IPS DF 4.7 (cell line): ENCODE results near the gene FTO.
"Not testable (repeated sequence)": the region's sequence is repeated elsewhere in the genome, so short reads cannot be mapped to it uniquely, and the experiment has no call there.

Experiments used
- DNase-seq: peaks from one replicate; pipeline ENCODE4 v3.0.0-alpha.2; 2013; ENCODE audit warnings: low spot score; ENCODE audit errors: extremely low read depth

The FTO gene

DNA sequence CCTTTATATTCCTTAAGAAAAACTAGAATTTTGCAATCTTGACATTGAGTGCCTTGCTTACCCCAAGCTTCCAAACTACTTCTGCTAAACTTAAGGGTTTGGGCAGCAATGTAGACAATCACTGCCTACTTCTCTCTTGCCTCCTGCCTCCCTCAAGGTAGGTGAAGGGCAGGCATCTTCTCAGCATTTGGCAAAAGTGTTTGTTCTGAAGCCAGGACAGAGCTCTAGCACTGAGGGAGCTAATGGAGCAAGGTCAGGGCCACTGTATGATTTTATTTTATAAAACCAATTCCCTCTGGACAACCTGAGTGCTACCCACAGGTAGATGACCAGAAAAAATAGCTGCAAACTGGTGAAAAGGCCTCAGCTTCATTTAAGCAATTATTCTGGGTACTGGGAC lies 470.8 kb downstream of the FTO start:
- DNase-seq, result no peak

DNA sequence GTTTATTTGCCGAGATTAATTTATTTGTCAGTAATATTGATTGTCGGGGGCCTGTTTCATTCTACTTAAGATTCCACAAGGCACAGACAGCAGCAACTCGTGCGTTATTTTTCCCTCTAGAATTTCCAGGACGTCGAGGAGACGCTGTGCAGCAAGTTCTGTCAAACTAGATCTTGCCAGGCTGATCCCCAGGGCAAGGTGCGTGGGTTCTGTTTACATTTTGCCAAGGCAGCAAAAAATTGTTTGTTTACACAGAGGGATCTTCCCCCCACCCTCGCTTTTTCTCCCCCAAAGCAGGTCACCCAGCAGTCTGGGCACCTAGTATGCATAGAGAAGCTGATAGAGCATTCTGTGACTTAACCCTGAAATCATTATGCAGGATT lies 471.2 kb downstream of the FTO start:
- DNase-seq, result no peak

DNA sequence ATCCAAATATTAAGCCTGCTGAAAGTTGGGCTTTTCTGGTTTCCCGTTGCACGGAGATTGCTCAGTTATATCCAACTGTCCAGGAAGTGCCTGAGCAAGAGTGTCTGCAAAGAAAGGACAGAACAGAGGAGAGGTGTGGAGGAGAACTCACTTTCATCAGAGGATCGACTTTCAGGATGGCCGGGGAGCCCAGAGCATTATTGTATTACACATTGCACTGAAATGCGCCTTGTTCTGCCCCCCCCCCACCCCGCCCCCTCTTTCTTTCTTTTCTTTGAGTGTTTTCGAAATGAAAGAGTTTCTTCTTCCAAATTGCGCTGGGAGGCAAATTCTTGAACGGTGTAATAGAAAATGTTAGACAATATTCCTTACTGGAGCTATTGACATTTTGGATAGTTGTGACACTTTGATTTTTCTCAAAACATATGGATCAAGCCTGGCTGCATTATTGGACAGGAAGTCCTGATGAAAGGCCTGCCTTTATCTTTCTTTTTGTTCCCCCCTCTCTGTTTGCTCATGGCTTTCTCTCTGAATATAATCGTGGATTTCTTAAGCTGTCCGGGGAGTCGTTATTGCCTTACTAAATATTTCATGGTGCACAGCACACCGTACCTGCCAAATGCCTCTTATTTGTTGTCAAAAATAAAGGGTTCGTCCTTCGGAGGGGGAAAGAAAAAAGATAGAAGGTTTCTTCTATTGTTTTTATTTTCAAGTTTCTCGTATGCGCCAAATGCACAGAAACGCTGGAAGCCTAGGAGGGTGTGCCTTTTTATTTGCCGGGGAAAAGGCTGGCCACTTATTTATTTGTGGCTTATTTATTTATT lies 471.8 kb downstream of the FTO start:
- DNase-seq, result no peak

DNA sequence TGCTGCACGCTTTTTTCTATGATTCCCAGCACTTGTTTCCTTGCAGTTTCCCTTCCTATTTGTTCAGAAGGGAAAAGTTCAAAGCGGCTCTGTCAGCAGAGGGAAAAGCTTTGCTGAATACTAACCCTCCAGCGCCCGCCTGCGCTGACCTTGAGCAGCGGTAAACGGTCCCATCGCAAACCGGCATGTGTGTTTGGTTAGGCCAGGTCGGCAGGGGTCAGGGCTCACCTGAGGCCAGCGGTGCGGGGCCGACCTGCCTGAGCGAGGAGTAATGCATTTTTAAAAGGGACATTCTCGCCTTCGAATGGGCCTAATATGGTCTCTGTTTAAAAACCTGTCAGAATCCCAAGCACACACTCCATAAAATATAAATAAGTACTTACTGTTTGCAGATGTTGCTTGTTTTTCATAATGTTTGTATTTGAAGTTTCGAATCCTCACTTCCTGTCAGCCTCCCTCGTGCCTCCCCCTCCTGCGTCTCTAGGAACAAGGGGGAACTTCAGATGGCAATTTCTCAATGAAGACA lies 472.5 kb downstream of the FTO start:
- DNase-seq, result no peak

DNA sequence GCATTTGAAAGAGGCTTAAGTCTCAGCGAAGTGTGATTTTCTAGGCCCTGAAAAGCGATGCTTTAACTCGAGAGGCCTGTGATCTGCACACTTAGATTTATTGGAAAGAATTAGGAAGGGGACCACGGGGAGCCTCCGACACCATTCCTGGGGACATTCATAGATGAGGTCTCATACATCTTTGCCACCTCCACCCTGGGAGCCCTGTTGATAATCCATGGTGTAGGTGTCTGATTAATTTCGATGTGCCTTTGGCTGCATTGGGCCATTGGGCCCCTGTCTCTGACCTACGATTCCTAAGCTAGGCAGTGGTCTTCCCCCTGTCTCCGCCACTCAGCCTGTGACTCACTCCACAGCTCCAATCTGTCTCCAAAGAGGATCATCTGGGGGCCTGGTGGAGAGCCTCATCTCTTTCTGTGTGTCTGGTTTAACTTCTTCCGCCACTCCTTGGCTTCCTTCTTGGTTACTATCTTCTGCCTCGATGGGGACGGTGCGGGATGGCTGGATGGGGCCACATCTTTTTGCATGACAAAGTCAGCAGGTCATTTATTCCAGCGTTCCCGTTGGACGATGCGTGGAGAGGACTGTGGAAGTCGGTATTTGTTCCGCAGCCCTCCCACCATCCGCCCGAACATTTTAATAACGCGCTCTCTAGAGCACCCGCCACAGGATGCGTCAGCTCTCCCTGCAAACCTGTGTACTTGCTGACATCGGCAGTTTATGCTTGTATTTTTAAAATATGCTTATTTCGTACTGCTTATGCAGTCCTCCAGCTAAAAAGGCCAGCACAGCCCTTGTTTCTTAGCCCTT lies 473.3 kb downstream of the FTO start:
- no peak for DNase-seq

DNA sequence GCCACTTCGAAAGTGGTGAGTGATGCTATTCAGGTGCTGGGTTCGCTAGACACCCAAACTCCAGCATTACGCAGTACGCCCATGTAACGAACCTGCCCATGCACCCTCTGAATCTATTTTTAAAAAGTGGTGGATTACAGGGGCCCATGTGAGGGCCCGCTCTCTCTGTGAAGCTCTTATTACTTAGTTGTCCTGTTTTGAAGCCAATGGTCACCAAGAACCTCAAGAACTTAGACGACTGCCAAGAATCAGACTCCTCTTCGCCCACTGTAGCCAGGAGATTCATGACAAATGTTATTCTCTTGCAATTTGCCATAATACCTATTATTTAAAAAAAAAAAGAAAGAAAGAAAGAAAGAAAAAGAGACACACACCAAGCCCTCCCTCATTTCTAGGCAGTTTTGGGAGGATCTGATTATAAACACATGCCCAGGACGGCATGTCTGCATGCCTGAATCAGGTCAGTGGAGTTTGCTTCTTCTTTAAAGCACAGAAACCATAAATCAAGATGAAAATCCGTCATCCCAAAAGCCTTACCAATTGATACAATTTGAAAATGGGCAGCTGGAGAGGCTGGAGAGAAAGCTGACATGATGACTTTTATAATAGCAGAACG lies 474.0 kb downstream of the FTO start:
- DNase-seq, result no peak

DNA sequence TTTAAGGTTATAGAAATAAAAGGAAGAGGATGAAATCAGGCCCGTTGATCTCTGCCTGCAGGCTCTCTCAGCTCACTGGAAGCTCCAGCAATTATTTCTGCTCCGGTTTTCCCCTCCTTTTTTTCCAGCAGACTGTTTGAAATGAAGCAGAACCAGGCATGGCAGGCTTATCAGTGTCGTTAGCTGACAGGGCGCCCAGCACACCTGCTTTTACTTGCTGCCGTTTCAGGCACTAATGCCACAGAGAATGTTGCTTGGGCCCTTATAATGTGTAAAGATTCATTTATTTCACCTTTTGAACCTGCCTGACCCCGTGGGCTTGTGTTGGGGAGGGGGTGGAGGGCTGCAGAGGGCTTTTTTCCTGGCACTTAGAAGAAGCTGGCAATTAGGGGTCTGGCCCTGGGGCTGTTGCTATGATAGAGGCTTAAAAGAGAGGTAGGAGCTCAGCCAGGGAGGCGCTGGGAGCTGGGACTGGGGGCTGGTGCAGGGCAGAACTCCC lies 474.6 kb downstream of the FTO start:
- DNase-seq, result no peak

DNA sequence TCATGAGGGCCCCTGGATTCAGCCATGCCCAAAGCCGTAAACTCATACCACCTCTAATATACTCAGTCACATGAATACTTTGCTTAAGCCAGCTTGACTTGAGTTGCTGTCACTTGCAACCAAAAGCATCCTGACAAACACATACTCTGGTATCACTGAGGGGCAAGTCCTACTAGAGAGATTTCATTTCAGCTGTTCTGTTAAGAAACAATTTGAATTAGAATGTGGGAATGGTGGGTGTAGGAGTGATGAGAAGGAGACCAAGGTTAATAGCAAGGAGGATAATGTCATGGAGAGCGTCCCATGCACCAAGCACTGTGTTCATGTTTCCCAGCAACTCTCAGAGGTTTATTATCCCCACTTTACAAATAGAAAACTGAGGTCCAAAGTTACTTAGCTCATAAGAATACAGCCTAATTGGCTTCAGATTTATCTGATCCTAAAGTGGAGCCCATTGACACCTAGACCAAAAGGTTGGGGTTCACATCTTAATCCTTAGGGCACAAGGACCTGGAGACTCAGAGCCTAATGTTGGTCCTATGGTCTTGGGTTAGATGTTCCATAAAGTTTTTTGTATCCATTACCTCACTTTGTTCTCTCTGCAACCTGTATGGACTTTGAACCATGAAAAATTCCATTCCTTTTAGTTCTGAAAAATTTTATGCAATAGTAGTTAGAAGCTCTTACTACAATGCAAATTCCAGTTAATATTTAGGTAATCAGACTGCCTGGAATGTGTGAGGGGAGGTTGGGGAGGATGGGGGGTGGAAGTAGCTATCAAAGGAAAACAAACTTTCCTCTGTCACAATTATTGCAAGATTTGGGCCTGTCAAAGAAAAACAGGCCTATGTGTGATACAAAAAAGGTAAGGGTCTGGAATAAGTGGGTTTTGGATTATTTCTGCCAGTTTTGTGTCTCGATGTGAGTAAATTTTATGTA lies 476.7 kb downstream of the FTO start:
- DNase-seq, result no peak

DNA sequence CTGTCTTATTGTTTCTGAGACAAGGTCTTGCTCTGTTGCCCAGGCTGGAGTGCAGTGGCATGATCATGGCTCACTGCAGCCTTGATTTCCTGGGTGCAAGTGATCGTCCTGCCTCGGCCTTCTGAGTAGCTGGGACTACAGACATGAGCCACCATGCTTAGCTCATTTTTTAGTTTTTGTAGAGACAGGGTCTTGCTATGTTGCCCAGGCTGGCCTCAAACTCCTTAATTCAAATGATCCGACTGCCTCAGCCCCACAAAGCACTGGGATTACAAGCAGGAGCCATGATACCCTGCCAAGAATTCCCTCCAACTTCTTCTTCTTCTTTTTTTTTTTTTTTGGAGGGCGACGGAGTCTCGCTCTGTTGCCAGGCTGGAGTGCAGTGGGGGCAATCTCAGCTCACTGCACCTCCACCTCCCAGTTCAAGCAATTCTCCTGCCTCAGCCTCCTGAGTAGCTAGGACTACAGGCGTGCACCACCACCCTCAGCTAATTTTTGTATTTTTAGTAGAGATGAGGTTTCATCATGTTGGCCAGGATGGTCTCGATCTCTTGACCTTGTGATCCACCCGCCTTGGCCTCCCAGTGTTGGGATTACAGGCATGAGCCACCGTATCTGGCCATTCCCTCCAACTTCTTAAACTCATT lies 477.9 kb downstream of the FTO start:
- DNase-seq, result not testable (repeated sequence)

DNA sequence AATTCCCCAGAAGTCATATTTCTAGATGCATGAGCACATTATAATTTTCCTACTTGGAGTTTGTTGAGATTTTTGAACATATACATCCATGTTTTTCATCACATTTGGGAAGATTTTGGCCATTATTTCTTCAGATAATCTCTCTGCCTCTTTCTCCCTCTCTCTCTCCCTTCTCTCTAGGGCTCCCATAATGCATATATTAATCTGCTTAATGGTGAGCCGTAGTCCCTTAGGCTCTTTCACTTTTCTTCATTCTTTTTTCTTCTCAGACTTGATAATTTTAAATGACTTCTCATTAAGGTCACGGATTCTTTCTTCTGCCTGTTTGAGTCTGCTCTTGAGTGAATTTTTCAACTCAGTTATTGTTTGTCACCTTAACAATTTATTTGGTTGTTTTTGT lies 481.1 kb downstream of the FTO start:
- no peak for DNase-seq

DNA sequence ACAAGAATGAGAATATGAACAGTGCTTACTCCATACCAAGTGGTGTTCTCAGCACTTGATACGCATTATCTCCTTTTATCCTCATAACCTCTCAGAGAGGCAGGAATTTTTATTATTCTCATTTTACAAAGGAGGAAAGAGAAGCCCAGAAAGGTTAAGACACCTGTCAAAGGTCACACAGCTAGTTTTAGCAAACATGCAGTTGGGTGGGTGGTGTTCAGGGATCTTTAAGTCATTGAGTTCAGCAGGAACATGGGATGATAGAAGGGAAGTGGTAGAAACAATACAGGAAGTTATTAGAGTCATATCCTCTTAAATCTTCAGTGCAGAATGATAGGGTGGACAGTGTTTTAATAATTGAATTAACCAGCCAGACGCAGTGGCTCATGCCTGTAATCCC lies 487.2 kb downstream of the FTO start:
- no peak for DNase-seq

DNA sequence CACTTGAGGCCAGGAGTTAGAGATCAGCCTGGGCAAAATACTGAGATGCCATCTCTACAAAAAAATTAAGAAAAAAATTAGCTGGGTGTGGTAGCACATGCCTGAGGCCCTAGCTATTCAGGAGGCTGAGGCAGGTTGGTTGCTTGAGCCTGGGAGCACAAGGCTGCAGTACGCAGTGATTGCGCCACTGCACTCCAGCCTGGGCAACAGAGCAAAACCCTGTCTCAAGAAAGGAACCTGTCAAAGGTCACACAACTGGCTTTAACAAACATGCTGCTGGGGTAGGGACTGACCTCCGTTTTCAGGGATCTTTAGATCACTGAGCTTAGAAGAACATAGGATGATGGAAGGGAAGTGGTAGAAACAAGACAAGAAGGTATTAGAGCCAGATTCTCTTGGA lies 487.6 kb downstream of the FTO start:
- DNase-seq, result no peak

DNA sequence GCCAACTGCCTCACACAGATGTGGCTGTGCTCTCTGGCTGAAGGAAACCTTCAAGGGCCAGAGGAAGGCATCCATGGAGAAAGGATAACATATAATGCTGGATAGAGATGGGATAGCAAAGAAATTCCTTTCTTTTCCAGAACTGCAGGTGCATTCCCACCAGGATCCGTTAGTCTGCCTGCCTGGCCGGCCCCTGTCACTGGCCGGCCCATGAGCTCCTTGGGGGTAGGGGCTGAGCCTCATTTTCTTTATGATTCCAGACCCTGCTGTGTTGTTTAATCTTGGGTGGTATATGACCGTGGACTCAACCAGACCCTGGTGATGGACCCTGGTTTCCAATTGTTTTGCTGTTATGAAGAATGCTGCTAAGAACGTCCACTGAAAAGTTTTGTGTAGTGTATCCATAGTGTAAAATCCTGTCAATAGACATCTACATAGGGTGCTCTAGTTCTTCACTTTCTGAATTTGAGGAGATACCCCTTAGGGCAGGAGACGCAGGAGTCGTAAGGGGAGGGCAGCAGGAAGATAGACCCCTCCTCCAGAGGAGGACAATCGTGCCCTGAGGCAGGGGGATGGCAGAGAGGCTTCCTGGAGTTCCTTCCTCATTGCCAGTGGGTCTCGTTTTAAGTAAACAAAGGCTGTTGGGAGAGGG lies 489.2 kb downstream of the FTO start:
- DNase-seq, result no peak

DNA sequence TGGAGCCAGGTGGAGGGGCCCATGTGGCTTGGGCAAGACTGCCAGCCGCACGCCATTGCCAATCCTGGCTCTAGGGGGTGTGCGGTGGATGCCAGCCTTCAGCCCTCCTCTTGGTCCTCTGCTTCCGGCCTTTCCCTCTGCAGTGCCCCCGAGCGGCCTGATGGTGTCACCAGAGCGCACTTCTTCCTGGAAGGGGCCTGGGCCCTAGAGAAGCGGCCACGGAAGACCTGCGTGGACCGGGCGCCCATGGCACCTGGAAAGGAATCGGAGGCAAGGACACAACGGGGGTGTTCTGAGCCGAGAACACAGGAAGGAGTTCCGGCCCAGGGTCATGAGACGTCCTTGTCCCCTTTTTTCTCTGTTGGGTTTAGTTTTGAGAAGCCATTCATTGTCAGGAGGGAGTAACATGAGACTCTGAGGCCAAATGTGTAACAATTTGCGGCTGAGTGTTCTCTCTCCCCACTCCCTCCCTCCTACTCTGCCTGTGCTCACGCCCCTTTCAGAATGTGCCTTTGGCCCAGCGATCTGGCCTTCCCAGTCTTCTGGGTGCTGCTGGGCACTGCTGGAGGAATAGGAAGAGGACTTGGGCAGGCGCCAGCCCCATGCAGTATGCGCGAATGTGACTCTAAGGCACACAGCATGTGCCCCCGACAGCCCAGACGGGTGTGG lies 489.8 kb downstream of the FTO start:
- DNase-seq, result peak; percentile 53

DNA sequence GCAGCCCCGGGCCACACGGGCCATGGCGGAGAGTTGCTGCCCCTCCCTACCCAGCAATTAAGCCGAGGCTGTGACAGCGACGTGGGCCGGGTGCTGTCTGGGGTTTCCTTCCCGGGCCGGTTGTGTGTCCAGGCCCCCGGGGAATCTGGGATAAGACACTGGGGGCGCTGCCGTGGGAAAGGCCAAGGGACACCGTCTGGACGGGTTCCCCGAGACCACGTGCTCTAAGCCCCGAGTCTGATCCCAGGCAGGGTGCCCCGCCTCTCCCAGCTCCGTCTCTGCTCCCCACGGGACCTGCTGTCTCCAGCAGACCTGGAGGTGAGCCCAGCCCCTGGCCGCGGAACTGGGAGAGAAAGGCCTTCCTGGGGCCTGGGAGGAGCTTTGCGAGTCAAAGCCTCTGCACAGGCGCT lies 490.4 kb downstream of the FTO start:
- DNase-seq, result no peak

DNA sequence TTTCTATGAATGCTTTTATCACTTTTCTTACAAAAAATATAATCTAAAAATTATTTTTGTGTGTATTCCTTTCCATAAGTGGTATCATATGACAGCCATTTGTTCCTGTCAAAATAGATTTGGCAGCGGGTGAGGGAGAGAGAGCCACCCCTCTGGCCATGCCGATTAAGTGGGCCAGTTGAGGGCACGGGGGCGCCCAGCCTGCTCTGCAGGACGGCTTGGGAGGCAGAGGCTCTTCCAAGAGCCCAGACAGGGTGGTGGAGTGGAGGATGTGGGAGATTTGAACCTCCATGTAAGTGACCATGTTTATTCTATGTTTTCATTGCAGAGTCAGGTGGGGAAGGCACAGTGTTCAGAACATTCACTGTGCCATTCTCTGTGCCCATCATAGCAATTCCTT lies 493.8 kb downstream of the FTO start:
- no peak for DNase-seq

DNA sequence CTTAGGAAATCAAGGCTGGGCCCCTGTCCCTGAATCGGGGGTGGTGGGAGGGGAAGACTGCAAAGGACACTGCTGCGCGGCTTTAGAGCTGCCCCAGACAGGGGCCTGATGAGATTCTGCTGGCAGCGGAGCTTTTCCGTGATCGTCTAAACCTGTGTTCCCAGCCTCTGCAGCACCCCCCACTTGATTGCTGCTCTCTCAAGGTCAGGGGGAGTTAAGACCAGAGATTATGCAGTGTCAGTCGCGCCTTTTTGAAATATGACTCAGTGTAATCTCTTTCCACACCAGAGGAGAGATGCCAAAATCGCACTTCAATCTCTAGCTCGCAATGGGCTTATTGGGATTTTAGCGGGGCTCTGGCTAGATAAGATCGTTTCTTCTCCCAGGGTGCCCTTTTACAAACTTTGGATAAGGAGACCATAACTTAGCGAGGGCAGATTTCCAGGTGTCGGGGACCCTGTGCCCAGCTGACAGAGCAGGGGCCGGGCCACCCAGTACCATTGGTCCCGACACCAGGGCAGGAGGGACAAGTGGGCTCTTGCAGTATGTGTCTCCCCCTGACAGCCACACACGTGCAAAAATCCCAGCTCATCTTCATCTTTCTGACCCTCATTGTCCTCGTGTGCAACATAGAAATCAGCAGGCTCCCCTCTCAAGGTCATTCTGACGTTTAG lies 495.7 kb downstream of the FTO start:
- DNase-seq, result no peak

DNA sequence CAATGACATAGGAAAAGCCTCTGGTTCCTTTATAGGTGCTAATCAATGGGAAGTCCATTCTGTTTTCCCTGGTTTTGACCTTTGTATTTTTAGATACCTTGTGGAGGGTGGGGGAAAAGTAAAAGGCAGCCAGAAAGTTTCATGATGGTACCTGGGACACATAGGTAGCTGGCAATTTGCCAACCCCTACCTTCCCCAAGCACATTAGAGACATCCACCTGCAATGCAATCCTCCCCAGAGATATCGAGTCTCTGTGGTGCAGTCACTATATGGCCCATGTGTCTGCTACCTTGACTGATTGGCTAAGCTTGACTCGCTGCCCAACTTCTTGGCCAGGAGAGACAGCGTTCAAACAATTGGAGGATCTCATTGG lies 496.2 kb downstream of the FTO start:
- no peak for DNase-seq

DNA sequence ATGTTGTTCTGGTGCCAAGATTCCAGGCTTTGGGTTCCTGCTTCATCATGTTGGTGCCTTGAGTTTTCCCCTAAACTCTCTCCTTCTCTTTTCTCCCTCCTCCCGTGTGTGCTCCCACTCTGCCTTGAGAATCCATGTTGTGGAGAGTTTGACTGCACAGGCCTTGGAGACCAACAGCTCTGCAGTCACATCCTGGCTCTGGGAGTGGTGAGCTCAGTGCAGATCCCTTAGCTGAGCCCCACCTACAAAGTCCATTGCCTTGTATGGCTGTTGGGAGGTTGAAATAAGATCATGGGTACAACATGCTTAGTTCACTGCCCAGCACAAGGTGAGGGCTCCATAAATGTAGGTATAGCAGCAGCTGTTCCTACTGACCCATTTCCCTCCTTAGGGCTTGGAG lies 496.8 kb downstream of the FTO start:
- DNase-seq, result no peak
